ENCODE measurements around the gene LMOD2. TPM values are rescaled to one million over a fixed set of nuclear protein-coding genes. Genes with fewer than 3 reads are reported as not detected.
A peak's percentile ranks its signal among the peaks of the same experiment; 100 is the strongest.

The LMOD2 gene
- total and polyA plus RNA-seq, 3 experiments from 2014 or later: not detected

GRCh38 chr7:123622660-123623386 lies 32.8 kb upstream of the LMOD2 start:
- CTCF ChIA-PET: interaction anchor here (1.6 kb wide), 1 partner anchor 17 kb away, joined by 3 read pairs; no protein-coding TSS in a partner anchor
- DNase-seq: no peak
- Histone ChIP-seq H3K4me1 (ENCODE audit: insufficient read depth, low read length) (no peaks in the 10 kb centered on the region), H3K36me3 (ENCODE audit: insufficient read depth, low read length) (no peaks in the 10 kb centered on the region), H3K4me3 (ENCODE audit: low read length) (no peak overlapping the region), H3K27ac (ENCODE audit: low read depth, low read length) (no peak overlapping the region), H3K9me3 (ENCODE audit: low read length) (no peaks in the 10 kb centered on the region), H3K27me3 (ENCODE audit: insufficient read depth, low read length, poor library complexity, severe bottlenecking) (no peaks in the 10 kb centered on the region)
- POLR2A ChIA-PET: no interaction called here
- Mint-ChIP-seq H3K4me3 (no peak overlapping the region), H3K36me3 (no peaks in the 10 kb centered on the region), H3K27ac (no peak overlapping the region), H3K9me3 (no peaks in the 10 kb centered on the region), H3K4me1 (peaks cover 0 to 7% (median 3%) of the 10 kb centered on the region in 3 donors), H3K27me3 (peaks cover 16 to 19% of the 10 kb centered on the region in 2 donors)

GRCh38 chr7:123624527-123625183 lies 31.0 kb upstream of the LMOD2 start:
- Mint-ChIP-seq H3K4me3 (no peak overlapping the region), H3K27ac (no peak overlapping the region), H3K9me3 (no peaks in the 10 kb centered on the region), H3K36me3 (no peaks in the 10 kb centered on the region), H3K4me1 (peaks cover 0 to 7% (median 3%) of the 10 kb centered on the region in 3 donors), H3K27me3 (peaks cover 12 to 17% of the 10 kb centered on the region in 2 donors)
- ChIA-PET POLR2A (no interaction called here), CTCF (interaction anchor here (0.8 to 1.3 kb wide), 2 partner anchors 15 to 20 kb away, joined by 3 to 4 read pairs; no protein-coding TSS in a partner anchor)
- Histone ChIP-seq H3K27ac (ENCODE audit: low read depth, low read length) (no peak overlapping the region), H3K27me3 (ENCODE audit: insufficient read depth, low read length, poor library complexity, severe bottlenecking) (no peaks in the 10 kb centered on the region), H3K9me3 (ENCODE audit: low read length) (no peaks in the 10 kb centered on the region), H3K36me3 (ENCODE audit: insufficient read depth, low read length) (no peaks in the 10 kb centered on the region), H3K4me3 (ENCODE audit: low read length) (no peak overlapping the region), H3K4me1 (ENCODE audit: insufficient read depth, low read length) (no peaks in the 10 kb centered on the region)
- peak; percentile 21 to 67 (median 37) for DNase-seq

DNA sequence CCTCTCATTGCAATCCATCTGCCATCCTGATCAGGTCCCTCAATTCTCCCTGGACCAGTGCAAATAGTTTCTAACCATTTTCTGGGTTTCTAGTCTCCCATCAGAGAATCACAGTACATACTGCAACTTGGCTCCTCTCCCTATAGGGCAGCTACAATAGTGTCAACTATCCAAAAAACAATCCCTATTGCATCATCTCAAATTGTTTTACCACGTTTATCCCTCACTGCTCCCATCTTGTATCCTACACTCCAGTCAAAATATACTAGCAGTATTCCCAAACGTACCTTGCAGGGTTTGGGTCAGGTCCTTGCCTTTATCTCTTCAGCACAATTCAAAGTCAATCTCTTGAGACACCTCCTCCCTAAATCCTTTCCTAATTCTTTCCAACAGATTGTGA lies 30.4 kb upstream of the LMOD2 start:
- H3K4me3 Mint-ChIP-seq: no peak overlapping the region
- no peaks in the 10 kb centered on the region for H3K9me3 ChIP-seq (ENCODE audit: low read length)
- H3K27ac ChIP-seq (ENCODE audit: low read depth, low read length): no peak overlapping the region
- H3K4me3 ChIP-seq (ENCODE audit: low read length): no peak overlapping the region
- no peaks in the 10 kb centered on the region for H3K9me3 Mint-ChIP-seq
- no peak overlapping the region for H3K27ac Mint-ChIP-seq
- CTCF ChIA-PET: interaction anchor here (1.3 kb wide), 1 partner anchor 19 kb away, joined by 4 read pairs; no protein-coding TSS in a partner anchor
- DNase-seq: no peak
- H3K27me3 ChIP-seq (ENCODE audit: insufficient read depth, low read length, poor library complexity, severe bottlenecking): peaks cover 4% of the 10 kb centered on the region
- POLR2A ChIA-PET: no interaction called here
- H3K4me1 Mint-ChIP-seq: peaks cover 0 to 7% (median 3%) of the 10 kb centered on the region in 3 donors
- peaks cover 10 to 11% of the 10 kb centered on the region in 2 donors for H3K27me3 Mint-ChIP-seq
- H3K36me3 Mint-ChIP-seq: no peaks in the 10 kb centered on the region
- H3K4me1 ChIP-seq (ENCODE audit: insufficient read depth, low read length): no peaks in the 10 kb centered on the region
- H3K36me3 ChIP-seq (ENCODE audit: insufficient read depth, low read length): no peaks in the 10 kb centered on the region

DNA sequence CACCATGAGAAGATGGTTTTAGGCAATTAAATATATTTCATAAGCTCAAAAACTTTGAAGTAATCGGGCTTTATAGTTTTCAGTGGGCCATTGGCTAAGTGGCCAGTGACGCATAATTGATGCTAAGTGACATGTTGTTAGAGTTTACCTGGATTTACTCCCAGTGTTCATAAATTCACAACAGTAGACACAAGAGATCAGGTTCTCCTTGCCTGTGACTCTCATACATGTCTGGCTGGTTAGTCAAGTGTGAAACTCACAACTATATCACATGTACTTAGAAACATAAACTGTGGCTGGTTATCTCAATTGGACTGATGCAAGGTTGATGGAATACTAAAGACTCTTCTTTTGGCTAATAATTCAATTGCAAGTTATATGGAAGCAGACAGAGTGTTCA lies 27.8 kb upstream of the LMOD2 start:
- Histone ChIP-seq H3K27me3 (ENCODE audit: insufficient read depth, low read length, poor library complexity, severe bottlenecking) (peaks cover 4% of the 10 kb centered on the region), H3K27ac (ENCODE audit: low read depth, low read length) (no peak overlapping the region), H3K9me3 (ENCODE audit: low read length) (no peaks in the 10 kb centered on the region), H3K4me3 (ENCODE audit: low read length) (no peak overlapping the region), H3K4me1 (ENCODE audit: insufficient read depth, low read length) (no peaks in the 10 kb centered on the region), H3K36me3 (ENCODE audit: insufficient read depth, low read length) (no peaks in the 10 kb centered on the region)
- Mint-ChIP-seq H3K9me3 (no peaks in the 10 kb centered on the region), H3K4me1 (peaks cover 0 to 7% (median 3%) of the 10 kb centered on the region in 3 donors), H3K4me3 (no peak overlapping the region), H3K27ac (no peak overlapping the region), H3K36me3 (no peaks in the 10 kb centered on the region), H3K27me3 (peaks cover 10 to 14% of the 10 kb centered on the region in 2 donors)
- CTCF ChIA-PET: no interaction called here
- POLR2A ChIA-PET: no interaction called here
- DNase-seq: no peak

- H3K4me3 Mint-ChIP-seq: no peak overlapping the region
- CTCF ChIA-PET: no interaction called here
- POLR2A ChIA-PET: no interaction called here
- Histone ChIP-seq H3K36me3 (ENCODE audit: insufficient read depth, low read length) (no peaks in the 10 kb centered on the region), H3K27ac (ENCODE audit: low read depth, low read length) (no peak overlapping the region), H3K4me3 (ENCODE audit: low read length) (no peak overlapping the region), H3K9me3 (ENCODE audit: low read length) (no peaks in the 10 kb centered on the region), H3K4me1 (ENCODE audit: insufficient read depth, low read length) (no peaks in the 10 kb centered on the region), H3K27me3 (ENCODE audit: insufficient read depth, low read length, poor library complexity, severe bottlenecking) (peaks cover 4% of the 10 kb centered on the region)
- H3K9me3 Mint-ChIP-seq: no peaks in the 10 kb centered on the region
- peaks cover 10 to 15% of the 10 kb centered on the region in 2 donors for H3K27me3 Mint-ChIP-seq
- H3K4me1 Mint-ChIP-seq: peaks cover 0 to 7% (median 3%) of the 10 kb centered on the region in 3 donors
- H3K27ac Mint-ChIP-seq: no peak overlapping the region
- no peaks in the 10 kb centered on the region for H3K36me3 Mint-ChIP-seq
- no peak for DNase-seq
Measured at GRCh38 chr7:123628829-123629228, 26.8 kb upstream of the LMOD2 start.

- ChIA-PET CTCF (no interaction called here), POLR2A (no interaction called here)
- Histone ChIP-seq H3K36me3 (ENCODE audit: insufficient read depth, low read length) (no peaks in the 10 kb centered on the region), H3K27me3 (ENCODE audit: insufficient read depth, low read length, poor library complexity, severe bottlenecking) (peaks cover 4% of the 10 kb centered on the region), H3K4me1 (ENCODE audit: insufficient read depth, low read length) (no peaks in the 10 kb centered on the region), H3K9me3 (ENCODE audit: low read length) (no peaks in the 10 kb centered on the region), H3K27ac (ENCODE audit: low read depth, low read length) (no peak overlapping the region), H3K4me3 (ENCODE audit: low read length) (no peak overlapping the region)
- Mint-ChIP-seq H3K4me1 (peaks cover 0 to 7% (median 3%) of the 10 kb centered on the region in 3 donors), H3K9me3 (no peaks in the 10 kb centered on the region), H3K27ac (no peak overlapping the region), H3K27me3 (peaks cover 10 to 15% of the 10 kb centered on the region in 2 donors), H3K4me3 (no peak overlapping the region), H3K36me3 (no peaks in the 10 kb centered on the region)
- no peak for DNase-seq
Measured at GRCh38 chr7:123629281-123629680, 26.4 kb upstream of the LMOD2 start.

DNA sequence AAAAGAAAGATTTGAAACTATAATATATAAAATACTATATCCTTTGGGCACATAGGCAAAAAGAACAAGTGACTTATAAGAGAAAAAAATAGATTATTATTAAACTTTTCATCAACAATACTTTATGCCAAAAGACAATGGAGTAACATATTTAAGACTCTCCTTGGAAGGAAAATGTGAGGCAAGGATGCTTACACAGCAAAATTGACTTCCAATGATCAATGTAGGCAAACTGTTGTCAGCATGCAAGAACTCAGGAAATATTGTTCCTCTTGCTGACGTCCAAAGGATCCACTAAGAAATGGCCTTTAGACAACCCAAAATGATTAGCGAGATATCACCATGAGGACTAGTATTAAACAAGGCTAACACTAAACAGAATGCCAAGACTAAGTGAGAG lies 22.9 kb upstream of the LMOD2 start:
- Mint-ChIP-seq H3K27ac (no peak overlapping the region), H3K4me1 (no peaks in the 10 kb centered on the region), H3K36me3 (no peaks in the 10 kb centered on the region), H3K9me3 (no peaks in the 10 kb centered on the region), H3K4me3 (no peak overlapping the region), H3K27me3 (peaks cover 7 to 30% of the 10 kb centered on the region in 2 donors)
- no peak overlapping the region for H3K4me3 ChIP-seq (ENCODE audit: low read length)
- H3K4me1 ChIP-seq (ENCODE audit: insufficient read depth, low read length): no peaks in the 10 kb centered on the region
- H3K36me3 ChIP-seq (ENCODE audit: insufficient read depth, low read length): no peaks in the 10 kb centered on the region
- no peaks in the 10 kb centered on the region for H3K9me3 ChIP-seq (ENCODE audit: low read length)
- ChIA-PET POLR2A (no interaction called here), CTCF (no interaction called here)
- no peak for DNase-seq
- H3K27ac ChIP-seq (ENCODE audit: low read depth, low read length): no peak overlapping the region
- peaks cover 4% of the 10 kb centered on the region for H3K27me3 ChIP-seq (ENCODE audit: insufficient read depth, low read length, poor library complexity, severe bottlenecking)

DNA sequence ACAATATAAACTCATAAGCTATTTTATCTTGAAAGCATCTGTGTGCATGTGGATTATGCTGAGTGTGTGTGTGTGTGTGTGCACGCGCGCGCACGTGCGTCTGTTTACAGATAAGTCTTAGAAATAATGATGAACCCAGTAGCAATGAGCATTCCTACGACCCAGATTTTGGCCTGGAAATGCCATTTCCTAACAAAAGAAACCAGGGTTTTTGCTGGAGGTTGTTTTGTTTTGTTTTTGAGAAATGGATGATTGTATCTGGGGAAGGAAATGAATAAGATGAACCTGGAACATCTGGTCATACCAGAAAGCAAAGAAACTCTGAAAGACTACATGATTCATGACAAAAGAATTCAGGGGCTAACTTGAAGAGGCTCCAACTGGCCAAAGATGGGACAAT lies 22.1 kb upstream of the LMOD2 start:
- Histone ChIP-seq H3K4me3 (ENCODE audit: low read length) (no peak overlapping the region), H3K27me3 (ENCODE audit: insufficient read depth, low read length, poor library complexity, severe bottlenecking) (peaks cover 4% of the 10 kb centered on the region), H3K36me3 (ENCODE audit: insufficient read depth, low read length) (no peaks in the 10 kb centered on the region), H3K4me1 (ENCODE audit: insufficient read depth, low read length) (no peaks in the 10 kb centered on the region), H3K27ac (ENCODE audit: low read depth, low read length) (no peak overlapping the region), H3K9me3 (ENCODE audit: low read length) (no peaks in the 10 kb centered on the region)
- Mint-ChIP-seq H3K9me3 (no peaks in the 10 kb centered on the region), H3K4me1 (no peaks in the 10 kb centered on the region), H3K36me3 (no peaks in the 10 kb centered on the region), H3K4me3 (no peak overlapping the region), H3K27me3 (peaks cover 7 to 38% of the 10 kb centered on the region in 2 donors), H3K27ac (no peak overlapping the region)
- CTCF ChIA-PET: no interaction called here
- POLR2A ChIA-PET: no interaction called here
- DNase-seq: no peak
